ENCODE measurements around the gene RBM15B.

Gene RBM15B

GRCh38 chr3:51436998-51437639 is 46.0 kb downstream of the RBM15B start:
- Mint-ChIP-seq H3K9me3 (no peaks in the 10 kb centered on the region), H3K27ac (no peak overlapping the region), H3K4me1 (ENCODE audit: low read depth) (peaks cover 7% of the 10 kb centered on the region), H3K4me3 (no peak overlapping the region), H3K36me3 (ENCODE audit: low read depth) (peaks cover 63% of the 10 kb centered on the region), H3K27me3 (no peaks in the 10 kb centered on the region)

- H3K27me3 Mint-ChIP-seq, result no peaks in the 10 kb centered on the region
- no peaks in the 10 kb centered on the region for H3K9me3 Mint-ChIP-seq
- H3K36me3 Mint-ChIP-seq (ENCODE audit: low read depth), result peaks cover 50% of the 10 kb centered on the region
- H3K27ac Mint-ChIP-seq, result peak overlapping the region; percentile 46
- H3K4me3 Mint-ChIP-seq, result no peak overlapping the region
- H3K4me1 Mint-ChIP-seq (ENCODE audit: low read depth), result peaks cover 4% of the 10 kb centered on the region
Observed at GRCh38 chr3:51441282-51442030, 50.4 kb downstream of the RBM15B start.

- Mint-ChIP-seq H3K4me3 (no peak overlapping the region), H3K27ac (no peak overlapping the region), H3K36me3 (ENCODE audit: low read depth) (peaks cover 56% of the 10 kb centered on the region)
Observed at GRCh38 chr3:51445544-51446280, 54.6 kb downstream of the RBM15B start.

More at GRCh38 chr3:51445544-51446280, 54.6 kb downstream of the RBM15B start:
- Mint-ChIP-seq H3K9me3 (no peaks in the 10 kb centered on the region), H3K4me1 (ENCODE audit: low read depth) (peaks cover 23% of the 10 kb centered on the region), H3K27me3 (no peaks in the 10 kb centered on the region)
